Measurements from ENCODE around the gene ACOT8.

DNA sequence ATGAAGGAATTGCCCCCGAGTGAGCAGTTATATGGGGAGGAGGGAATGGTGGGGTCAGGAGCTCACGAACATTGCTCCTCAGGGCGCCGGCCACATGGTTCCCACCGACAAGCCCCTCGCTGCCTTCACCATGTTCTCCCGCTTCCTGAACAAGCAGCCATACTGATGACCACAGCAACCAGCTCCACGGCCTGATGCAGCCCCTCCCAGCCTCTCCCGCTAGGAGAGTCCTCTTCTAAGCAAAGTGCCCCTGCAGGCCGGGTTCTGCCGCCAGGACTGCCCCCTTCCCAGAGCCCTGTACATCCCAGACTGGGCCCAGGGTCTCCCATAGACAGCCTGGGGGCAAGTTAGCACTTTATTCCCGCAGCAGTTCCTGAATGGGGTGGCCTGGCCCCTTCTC lies 41.1 kb upstream of the ACOT8 start:
- no peak for TF ChIP-seq POLR2AphosphoS5 (IDR thresholded peaks at IDR 0.05; ENCODE audit: low read depth)
- TF ChIP-seq, protein P1, sequence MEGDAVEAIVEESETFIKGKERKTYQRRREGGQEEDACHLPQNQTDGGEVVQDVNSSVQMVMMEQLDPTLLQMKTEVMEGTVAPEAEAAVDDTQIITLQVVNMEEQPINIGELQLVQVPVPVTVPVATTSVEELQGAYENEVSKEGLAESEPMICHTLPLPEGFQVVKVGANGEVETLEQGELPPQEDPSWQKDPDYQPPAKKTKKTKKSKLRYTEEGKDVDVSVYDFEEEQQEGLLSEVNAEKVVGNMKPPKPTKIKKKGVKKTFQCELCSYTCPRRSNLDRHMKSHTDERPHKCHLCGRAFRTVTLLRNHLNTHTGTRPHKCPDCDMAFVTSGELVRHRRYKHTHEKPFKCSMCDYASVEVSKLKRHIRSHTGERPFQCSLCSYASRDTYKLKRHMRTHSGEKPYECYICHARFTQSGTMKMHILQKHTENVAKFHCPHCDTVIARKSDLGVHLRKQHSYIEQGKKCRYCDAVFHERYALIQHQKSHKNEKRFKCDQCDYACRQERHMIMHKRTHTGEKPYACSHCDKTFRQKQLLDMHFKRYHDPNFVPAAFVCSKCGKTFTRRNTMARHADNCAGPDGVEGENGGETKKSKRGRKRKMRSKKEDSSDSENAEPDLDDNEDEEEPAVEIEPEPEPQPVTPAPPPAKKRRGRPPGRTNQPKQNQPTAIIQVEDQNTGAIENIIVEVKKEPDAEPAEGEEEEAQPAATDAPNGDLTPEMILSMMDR (IDR thresholded peaks at IDR 0.05; ENCODE audit: insufficient read depth, low read length), result no peak

Measured in HL-60 (cell line).